ENCODE measurements around the gene RTN4R. TPM values are rescaled to one million over a fixed set of nuclear protein-coding genes. Genes with fewer than 3 reads are reported as not detected.
"Not testable (repeated sequence)": the region's sequence is repeated elsewhere in the genome, so short reads cannot be mapped to it uniquely, and the experiment has no call there.

Gene RTN4R
- total RNA-seq, 1 experiment from 2014 or later: 9.6 TPM

DNA sequence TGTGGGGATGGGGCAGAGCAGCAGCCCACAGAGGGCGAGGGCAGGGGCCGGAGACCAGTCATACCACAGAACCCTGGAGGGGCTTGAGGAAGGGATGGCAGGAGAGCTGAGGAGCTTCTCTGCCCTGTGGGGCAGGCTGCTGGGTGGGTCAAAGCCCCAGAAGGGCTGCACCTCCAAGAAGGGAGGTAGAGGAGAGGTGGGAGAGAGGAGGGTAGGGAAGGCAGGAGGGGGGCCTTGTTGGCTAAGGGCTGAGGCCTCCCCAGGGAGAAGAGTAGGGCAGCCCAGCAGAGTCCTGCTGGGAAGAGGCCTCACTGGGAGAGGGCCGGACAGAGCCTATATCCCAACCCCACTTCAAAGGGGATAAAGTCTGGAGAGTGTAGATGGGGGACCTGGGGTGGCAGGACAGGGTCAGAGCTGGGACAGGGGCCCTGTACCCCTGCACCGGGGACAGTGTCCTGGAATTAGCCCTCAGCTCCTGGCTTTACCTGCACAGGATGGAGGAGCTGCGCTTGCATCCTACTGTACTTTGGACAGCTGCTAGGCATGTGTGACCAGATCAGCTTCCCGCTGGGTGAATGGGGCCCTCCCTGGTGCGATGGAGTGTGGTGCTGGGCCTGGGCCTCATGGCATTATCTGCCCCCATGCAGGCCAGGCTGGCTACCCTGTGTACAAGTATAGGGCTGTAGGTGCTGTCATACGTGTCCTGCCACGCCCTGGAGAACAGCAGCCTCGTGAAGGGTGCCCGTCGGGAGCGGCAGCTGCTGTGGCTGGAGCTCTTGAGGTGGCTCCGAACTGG is 44.5 kb upstream of the RTN4R start:
- intact Hi-C loops (cut with micrococcal nuclease; ENCODE audit: unreplicated experiment): no loop called here
- no peak overlapping the region for H3K4me3 ChIP-seq (ENCODE audit: low read depth, low read length, poor library complexity, severe bottlenecking)
- H3K9me3 ChIP-seq (ENCODE audit: low read depth, low read length, poor library complexity, severe bottlenecking): no peaks in the 10 kb centered on the region
- no TSS peak for BruUV-seq (replicated peaks)
- no peak for DNase-seq (ENCODE audit: low spot score)
- no peaks in the 10 kb centered on the region for H3K27me3 ChIP-seq (replicated peaks; ENCODE audit: insufficient read depth, low read depth, low read length, poor library complexity)
- ChIA-PET POLR2A (ENCODE audit: low non-redundant PET) (interaction anchor here (0.6 kb wide), 1 partner anchor 99 kb away, joined by 3 read pairs; no protein-coding TSS in a partner anchor), CTCF (no interaction called here)
- TF ChIP-seq, protein P1, sequence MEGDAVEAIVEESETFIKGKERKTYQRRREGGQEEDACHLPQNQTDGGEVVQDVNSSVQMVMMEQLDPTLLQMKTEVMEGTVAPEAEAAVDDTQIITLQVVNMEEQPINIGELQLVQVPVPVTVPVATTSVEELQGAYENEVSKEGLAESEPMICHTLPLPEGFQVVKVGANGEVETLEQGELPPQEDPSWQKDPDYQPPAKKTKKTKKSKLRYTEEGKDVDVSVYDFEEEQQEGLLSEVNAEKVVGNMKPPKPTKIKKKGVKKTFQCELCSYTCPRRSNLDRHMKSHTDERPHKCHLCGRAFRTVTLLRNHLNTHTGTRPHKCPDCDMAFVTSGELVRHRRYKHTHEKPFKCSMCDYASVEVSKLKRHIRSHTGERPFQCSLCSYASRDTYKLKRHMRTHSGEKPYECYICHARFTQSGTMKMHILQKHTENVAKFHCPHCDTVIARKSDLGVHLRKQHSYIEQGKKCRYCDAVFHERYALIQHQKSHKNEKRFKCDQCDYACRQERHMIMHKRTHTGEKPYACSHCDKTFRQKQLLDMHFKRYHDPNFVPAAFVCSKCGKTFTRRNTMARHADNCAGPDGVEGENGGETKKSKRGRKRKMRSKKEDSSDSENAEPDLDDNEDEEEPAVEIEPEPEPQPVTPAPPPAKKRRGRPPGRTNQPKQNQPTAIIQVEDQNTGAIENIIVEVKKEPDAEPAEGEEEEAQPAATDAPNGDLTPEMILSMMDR (conservative IDR thresholded peaks at IDR 0.05; ENCODE audit: low read depth, low read length): no peak
- no peak for TF ChIP-seq EZH2 (IDR thresholded peaks at IDR 0.05; ENCODE audit: borderline replicate concordance, low read depth, low read length, poor library complexity, severe bottlenecking)
- peaks cover 3% of the 10 kb centered on the region for H3K4me1 ChIP-seq (ENCODE audit: insufficient read depth, low read length, poor library complexity, severe bottlenecking)
- H3K27ac ChIP-seq (ENCODE audit: low read depth, low read length, poor library complexity, severe bottlenecking): no peak overlapping the region
- no peaks in the 10 kb centered on the region for H3K36me3 ChIP-seq (ENCODE audit: insufficient read depth, low read length, poor library complexity, severe bottlenecking)

DNA sequence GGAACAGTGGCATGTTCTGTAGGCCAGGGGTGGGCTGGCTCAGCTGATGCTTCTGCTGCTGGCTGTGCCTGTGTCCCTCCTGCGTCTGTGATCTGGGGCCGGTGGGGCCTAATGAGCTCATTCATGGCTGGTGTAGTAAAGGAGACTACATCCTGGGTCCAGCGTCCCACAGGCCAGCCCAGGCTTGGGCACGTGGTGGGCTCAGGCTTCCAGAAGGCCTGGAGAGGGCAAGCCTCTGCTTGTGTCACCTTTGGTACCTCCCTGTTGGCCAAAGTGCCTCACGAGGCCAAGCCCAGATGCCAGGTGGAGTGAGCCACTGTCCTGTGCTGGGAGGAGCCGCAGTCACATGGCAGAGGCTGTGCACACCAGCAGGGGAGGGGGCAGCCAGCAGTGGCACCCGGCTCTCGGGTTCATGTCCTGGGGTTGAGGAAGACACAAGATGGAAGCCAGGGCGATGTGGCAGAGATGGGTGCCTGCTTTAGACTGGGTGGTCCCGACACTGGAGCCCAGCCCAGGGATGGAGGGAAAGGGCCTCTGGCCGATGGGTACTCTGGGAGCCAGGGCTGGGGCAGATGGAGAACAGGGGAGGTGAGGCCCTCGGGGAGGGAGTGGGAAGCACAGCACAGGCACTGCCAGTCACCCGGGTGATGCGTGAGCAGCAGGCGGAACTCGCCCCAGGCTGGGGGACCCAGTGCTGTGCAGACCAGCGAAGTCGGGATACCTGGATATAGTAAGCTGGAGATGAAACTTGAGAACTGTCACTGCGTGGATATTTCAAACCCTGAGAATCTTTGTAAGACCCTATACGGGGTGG is 43.3 kb upstream of the RTN4R start:
- CTCF ChIA-PET; BruUV-seq (replicated peaks); DNase-seq (ENCODE audit: low spot score): not testable (repeated sequence)

DNA sequence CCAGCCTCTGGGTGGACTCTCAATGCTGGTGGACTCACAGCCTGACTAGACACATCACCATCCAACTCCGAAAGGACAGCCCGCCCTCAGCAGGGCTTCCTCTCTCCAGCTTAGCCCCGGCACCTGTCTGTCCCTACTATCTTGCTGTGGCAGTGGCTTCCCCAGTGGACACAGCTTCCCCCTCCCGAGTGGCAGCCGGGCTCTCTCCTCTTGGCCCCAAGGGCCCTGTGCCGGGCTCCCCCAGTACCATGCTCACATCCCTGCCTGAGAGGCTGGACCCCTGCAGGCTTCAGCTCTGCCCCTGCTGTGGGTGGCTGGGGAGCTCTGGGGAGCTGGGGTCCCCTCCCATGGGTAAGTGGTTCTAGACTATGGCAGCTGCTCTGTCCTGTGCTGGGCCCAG is 42.7 kb upstream of the RTN4R start:
- BruUV-seq (replicated peaks); H3K27me3 ChIP-seq (replicated peaks; ENCODE audit: insufficient read depth, low read depth, low read length, poor library complexity); DNase-seq (ENCODE audit: low spot score); H3K9me3 ChIP-seq (ENCODE audit: low read depth, low read length, poor library complexity, severe bottlenecking); POLR2A ChIA-PET (ENCODE audit: low non-redundant PET); intact Hi-C loops (cut with micrococcal nuclease; ENCODE audit: unreplicated experiment); H3K36me3 ChIP-seq (ENCODE audit: insufficient read depth, low read length, poor library complexity, severe bottlenecking); H3K27ac ChIP-seq (ENCODE audit: low read depth, low read length, poor library complexity, severe bottlenecking); H3K4me3 ChIP-seq (ENCODE audit: low read depth, low read length, poor library complexity, severe bottlenecking); H3K4me1 ChIP-seq (ENCODE audit: insufficient read depth, low read length, poor library complexity, severe bottlenecking); CTCF ChIA-PET: not testable (repeated sequence)

More for the DNA sequence above, 43.3 kb upstream of the RTN4R start:
- H3K4me1 ChIP-seq (ENCODE audit: insufficient read depth, low read length, poor library complexity, severe bottlenecking); H3K36me3 ChIP-seq (ENCODE audit: insufficient read depth, low read length, poor library complexity, severe bottlenecking); H3K4me3 ChIP-seq (ENCODE audit: low read depth, low read length, poor library complexity, severe bottlenecking); H3K27ac ChIP-seq (ENCODE audit: low read depth, low read length, poor library complexity, severe bottlenecking); POLR2A ChIA-PET (ENCODE audit: low non-redundant PET); H3K27me3 ChIP-seq (replicated peaks; ENCODE audit: insufficient read depth, low read depth, low read length, poor library complexity); H3K9me3 ChIP-seq (ENCODE audit: low read depth, low read length, poor library complexity, severe bottlenecking); intact Hi-C loops (cut with micrococcal nuclease; ENCODE audit: unreplicated experiment): not testable (repeated sequence)

DNA sequence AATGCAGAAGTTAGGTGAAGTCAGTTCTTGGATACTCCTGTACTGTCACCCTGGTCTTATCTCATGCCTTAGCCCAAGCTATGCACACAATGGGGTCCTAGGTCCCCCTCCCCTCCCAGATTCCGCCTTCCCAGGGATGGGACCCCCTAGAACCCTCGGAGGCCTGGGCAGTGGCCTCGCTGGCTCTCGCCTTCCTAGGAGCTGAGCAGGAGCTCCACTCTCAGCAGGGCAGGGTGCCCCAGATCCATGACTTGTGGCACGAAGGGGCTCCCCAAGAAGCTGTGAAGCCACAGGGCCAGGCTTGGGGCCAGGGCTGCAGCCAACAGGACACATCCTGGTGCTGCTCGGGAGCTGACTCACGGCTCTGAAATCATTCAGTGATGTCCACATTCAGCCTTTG is 42.1 kb upstream of the RTN4R start:
- H3K27ac ChIP-seq (ENCODE audit: low read depth, low read length, poor library complexity, severe bottlenecking); DNase-seq (ENCODE audit: low spot score); intact Hi-C loops (cut with micrococcal nuclease; ENCODE audit: unreplicated experiment); H3K27me3 ChIP-seq (replicated peaks; ENCODE audit: insufficient read depth, low read depth, low read length, poor library complexity); BruUV-seq (replicated peaks); H3K9me3 ChIP-seq (ENCODE audit: low read depth, low read length, poor library complexity, severe bottlenecking); H3K4me3 ChIP-seq (ENCODE audit: low read depth, low read length, poor library complexity, severe bottlenecking); H3K4me1 ChIP-seq (ENCODE audit: insufficient read depth, low read length, poor library complexity, severe bottlenecking); CTCF ChIA-PET; H3K36me3 ChIP-seq (ENCODE audit: insufficient read depth, low read length, poor library complexity, severe bottlenecking); POLR2A ChIA-PET (ENCODE audit: low non-redundant PET): not testable (repeated sequence)

DNA sequence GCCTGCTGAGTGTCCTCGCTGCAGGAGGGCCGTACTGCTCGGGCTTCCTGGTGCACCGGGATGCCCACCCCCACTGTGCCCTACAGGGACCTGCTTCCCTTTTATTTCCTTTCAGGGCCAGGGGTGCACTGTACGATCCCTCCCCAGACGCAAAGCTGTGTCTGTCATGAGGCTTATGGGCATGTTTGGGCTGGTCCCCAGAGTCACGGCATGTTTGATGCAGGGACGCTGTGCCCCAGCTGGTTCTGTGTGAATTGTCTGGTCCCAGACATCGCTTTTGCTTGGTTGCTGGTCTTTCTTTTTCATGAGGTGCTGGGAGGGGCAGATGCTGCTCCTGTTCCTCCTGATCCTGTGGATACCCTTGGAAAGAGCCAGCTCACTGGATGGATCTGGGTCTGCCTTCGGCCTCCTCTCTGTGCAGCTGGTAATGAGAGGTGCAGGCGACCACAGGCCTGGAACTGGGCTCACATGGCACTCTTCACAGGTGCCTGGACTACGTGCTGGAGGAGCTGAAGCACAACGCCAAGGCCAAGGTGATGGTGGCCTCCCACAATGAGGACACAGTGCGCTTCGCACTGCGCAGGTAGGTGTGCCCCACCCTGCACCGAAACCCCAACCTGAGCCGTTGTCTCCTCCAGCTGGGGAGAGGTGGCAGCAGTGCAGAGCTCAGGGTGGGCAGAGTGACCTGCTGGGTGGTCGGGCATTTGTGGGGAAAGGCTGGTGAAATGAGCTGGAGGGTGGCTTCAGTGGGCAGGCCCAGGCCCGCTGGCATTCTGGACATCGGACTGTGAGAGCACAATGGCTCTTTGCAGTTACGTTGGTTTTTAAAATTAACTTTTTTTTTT is 40.9 kb upstream of the RTN4R start:
- DNase-seq (ENCODE audit: low spot score); POLR2A ChIA-PET (ENCODE audit: low non-redundant PET); H3K36me3 ChIP-seq (ENCODE audit: insufficient read depth, low read length, poor library complexity, severe bottlenecking); H3K4me1 ChIP-seq (ENCODE audit: insufficient read depth, low read length, poor library complexity, severe bottlenecking); H3K27ac ChIP-seq (ENCODE audit: low read depth, low read length, poor library complexity, severe bottlenecking); H3K27me3 ChIP-seq (replicated peaks; ENCODE audit: insufficient read depth, low read depth, low read length, poor library complexity); intact Hi-C loops (cut with micrococcal nuclease; ENCODE audit: unreplicated experiment); H3K4me3 ChIP-seq (ENCODE audit: low read depth, low read length, poor library complexity, severe bottlenecking); H3K9me3 ChIP-seq (ENCODE audit: low read depth, low read length, poor library complexity, severe bottlenecking); CTCF ChIA-PET; BruUV-seq (replicated peaks): not testable (repeated sequence)

Measured in A673 (cell line).